Adrenal gland (tissue), 12 donors: ENCODE data around the gene RGS7. TPM values are rescaled to one million over a fixed set of nuclear protein-coding genes. Genes with fewer than 3 reads are reported as not detected.

Source experiments
- DNase-seq, 7 donors: peaks; one replicate each; pipeline ENCODE4 v3.0.0-alpha.2; 2019 to 2020
- H3K27ac ChIP-seq, 5 donors: fragments of 200-600 bp; sonication (generic) in 4 of 5; 1 replicate in 3 of 5; 2 replicates in 2 of 5; pipeline versions ENCODE4 v1.5.1 to v1.8.0; 2016 to 2020; ENCODE audit warnings: mild to moderate bottlenecking in 1 of 5
- H3K27me3 ChIP-seq: fragments of 200-600 bp; 2 replicates; pipeline ENCODE4 v1.8.0; 2021
- H3K36me3 ChIP-seq, 2 donors: fragments of 200-600 bp; replicated peaks in 1 of 2; 1 replicate in 1 of 2; 2 replicates in 1 of 2; pipeline versions ENCODE4 v1.5.1 to v1.8.0; 2018 to 2022
- H3K4me1 ChIP-seq, 2 donors: fragments of 200-600 bp; replicated peaks in 1 of 2; 1 replicate in 1 of 2; 2 replicates in 1 of 2; pipeline versions ENCODE4 v1.5.1 to v1.8.0; 2018 to 2021
- H3K4me3 ChIP-seq, 4 donors: fragments of 200-600 bp; sonication (generic) in 3 of 4; one replicate each; pipeline ENCODE4 v1.5.1; 2016 to 2018
- H3K9me3 ChIP-seq, 3 donors: fragments of 200-600 bp; sonication (generic) in 1 of 3; replicated peaks in 1 of 3; 1 replicate in 2 of 3; 2 replicates in 1 of 3; pipeline versions ENCODE4 v1.5.1 to v1.8.0; 2016 to 2021
- CTCF ChIP-seq, 6 experiments: fragments of 450-650 bp in 4 of 6; fragments of 200-600 bp in 2 of 6; sonication (generic) in 1 of 6; IDR thresholded peaks; 1 replicate in 5 of 6; 2 replicates in 1 of 6; pipeline versions ENCODE4 v1.5.1 to v1.8.0; 2016 to 2021; ENCODE audit warnings: antibody characterized with exemption in 6 of 6, mild to moderate bottlenecking in 2 of 6, moderate library complexity in 1 of 6
- POLR2A ChIP-seq, 2 donors: fragments of 450-650 bp; IDR thresholded peaks; one replicate each; pipeline ENCODE4 v1.6.1; 2017; ENCODE audit warnings: antibody characterized with exemption in 2 of 2, mild to moderate bottlenecking in 2 of 2, moderate library complexity in 1 of 2
- WGBS, 4 donors: extraction: QIAGEN DNeasy Blood & Tissue Kit in 2 of 4; methylation state at CpG; one replicate each; pipeline versions ENCODE4 v1.1.5 to v1.1.7; 2013 to 2017; 5-methylcytosine and 5-hydroxymethylcytosine counted together
- intact Hi-C, 2 donors: fragments of 100-400 bp; cut with DNase I; formaldehyde crosslinking; loops; one replicate each; pipeline versions ENCODE4 v1.14.1 to v1.15.0; 2022 to 2023
- polyA plus RNA-seq, 3 donors: library from polyadenylated mRNA; stranded (reverse); fragments of 200-250 nt in 2 of 3; fragments of 350-450 nt in 1 of 3; fragmentation: Illumina TruSeq in 1 of 3; extraction: RNeasy Lipid Tissue Mini Kit (QIAGEN cat#74804) in 1 of 3; gene quantifications; one replicate each; pipeline ENCODE4 v1.2.3, GENCODE V29; 2013 to 2014
- total RNA-seq, 9 donors: library from RNA; depleted of rRNA in 4 of 9; stranded (reverse); fragments of >200 nt in 4 of 9; fragments of 120-200 nt in 1 of 9; fragmentation: NEBNext Ultra II Directional in 1 of 9; extraction: Animal tissue kit (Norgen Biotek cat#: 25700) in 1 of 9; gene quantifications; one replicate each; pipeline versions ENCODE4 v1.1.0 to v1.2.4, GENCODE V29; 2013 to 2023
- donor health status: healthy with polysubstance abuse.
- donor health status: Bipolar disorder and iron deficiency.
- donor health status: DM: yes; HTN: yes; CAD: no.
- donor health status: DM: no; HTN: no; CAD: no.
- donor health status: DM: no; HTN: no; CAD: no.
- donor health status: DM: yes; HTN: yes; CAD: no.

The RGS7 gene
- total and polyA plus RNA-seq, 12 donors: 1.1 to 6.1 (median 3.0) TPM

- H3K4me3 ChIP-seq: no peak overlapping the region
- no peak for TF ChIP-seq CTCF (IDR thresholded peaks at IDR 0.05)
- DNase-seq: no peak
- intact Hi-C loops: no loop called here
- no peaks in the 10 kb centered on the region for H3K9me3 ChIP-seq
- 82 to 85% (median 85%) methylated on average over 9 of the region's 9 CpGs for WGBS, 4 donors
- no peaks in the 10 kb centered on the region for H3K36me3 ChIP-seq
- H3K4me1 ChIP-seq: no peaks in the 10 kb centered on the region
- H3K27ac ChIP-seq: no peak overlapping the region
- no peaks in the 10 kb centered on the region for H3K27me3 ChIP-seq
Observed at GRCh38 chr1:240824238-240824637, 532.8 kb downstream of the RGS7 start.

GRCh38 chr1:240823357-240823756 lies 533.6 kb downstream of the RGS7 start:
- no peak overlapping the region for H3K4me3 ChIP-seq
- DNase-seq: no peak
- no peak for TF ChIP-seq POLR2A (IDR thresholded peaks at IDR 0.05)
- no peak for TF ChIP-seq CTCF (IDR thresholded peaks at IDR 0.05)
- H3K27ac ChIP-seq: no peak overlapping the region
- no peaks in the 10 kb centered on the region for H3K27me3 ChIP-seq
- H3K9me3 ChIP-seq: no peaks in the 10 kb centered on the region
- H3K4me1 ChIP-seq: no peaks in the 10 kb centered on the region
- intact Hi-C loops: no loop called here
- WGBS, 4 donors: 96 to 100% (median 97%) methylated on average over 13 to 31 of the region's 31 CpGs
- H3K36me3 ChIP-seq: no peaks in the 10 kb centered on the region

GRCh38 chr1:240821925-240822324 lies 535.1 kb downstream of the RGS7 start:
- intact Hi-C loops: no loop called here
- H3K36me3 ChIP-seq: no peaks in the 10 kb centered on the region
- H3K27ac ChIP-seq: no peak overlapping the region
- no peak for DNase-seq
- no peaks in the 10 kb centered on the region for H3K4me1 ChIP-seq
- 93 to 100% (median 96%) methylated on average over 2 of the region's 2 CpGs for WGBS, 4 donors
- H3K27me3 ChIP-seq: no peaks in the 10 kb centered on the region
- TF ChIP-seq POLR2A (IDR thresholded peaks at IDR 0.05) (no peak), CTCF (IDR thresholded peaks at IDR 0.05) (no peak)
- H3K9me3 ChIP-seq: no peaks in the 10 kb centered on the region
- H3K4me3 ChIP-seq: no peak overlapping the region

GRCh38 chr1:240820816-240821215 lies 536.2 kb downstream of the RGS7 start:
- TF ChIP-seq POLR2A (IDR thresholded peaks at IDR 0.05): no peak
- TF ChIP-seq CTCF (IDR thresholded peaks at IDR 0.05): no peak
- Histone ChIP-seq H3K4me1 (no peaks in the 10 kb centered on the region), H3K27me3 (no peaks in the 10 kb centered on the region), H3K4me3 (no peak overlapping the region), H3K36me3 (no peaks in the 10 kb centered on the region), H3K9me3 (no peaks in the 10 kb centered on the region), H3K27ac (no peak overlapping the region)
- 17 to 89% (median 56%) methylated on average over 3 of the region's 3 CpGs for WGBS, 4 donors
- intact Hi-C loops: no loop called here
- DNase-seq: no peak
